OCI-LY7 (cell line): ENCODE results near the gene ACSF2. TPM values are rescaled to one million over a fixed set of nuclear protein-coding genes. Genes with fewer than 3 reads are reported as not detected.

Experiments used
- BruUV-seq: library from RNA; stranded (reverse); fragments of 400-500 nt; replicated peaks from 2 replicates; lab custom pipeline; 2021; lab: Mats Ljungman, UMichigan
- CTCF ChIA-PET: fragments of 300-600 bp; sonication (Branson Sonifier 250); formaldehyde crosslinking; loops from one replicate; lab custom pipeline; 2022; ENCODE audit warnings: antibody characterized with exemption; ENCODE audit not compliant: unreplicated experiment; lab: Charles Lee
- POLR2A ChIA-PET: fragments of 300-600 bp; sonication (Branson Sonifier 250); formaldehyde crosslinking; loops from one replicate; lab custom pipeline; 2022; ENCODE audit warnings: antibody characterized with exemption; lab: Charles Lee
- DNase-seq: peaks from one replicate; pipeline ENCODE4 v3.0.0-alpha.2; 2015; ENCODE audit warnings: low spot score
- H2AFZ ChIP-seq: fragments of 200-600 bp; sonication (generic), shearing (Covaris generic); 2 replicates; pipeline ENCODE4 v1.6.1; 2014; ENCODE audit warnings: mild to moderate bottlenecking, antibody characterized with exemption, low read length, moderate library complexity
- H3K27ac ChIP-seq: fragments of 200-600 bp; sonication (generic); 2 replicates; pipeline ENCODE4 v1.5.1; 2014; ENCODE audit warnings: mixed run types, low read depth, mild to moderate bottlenecking, moderate library complexity, low read length, inconsistent platforms; ENCODE audit not compliant: poor library complexity, severe bottlenecking
- H3K36me3 ChIP-seq: fragments of 200-600 bp; sonication (generic); 2 replicates; pipeline ENCODE4 v1.6.1; 2014; ENCODE audit warnings: mild to moderate bottlenecking, antibody characterized with exemption, low read length, moderate library complexity, mixed read lengths; ENCODE audit not compliant: insufficient read depth
- H3K4me1 ChIP-seq: fragments of 200-600 bp; sonication (generic); 2 replicates; pipeline ENCODE4 v1.5.1; 2014; ENCODE audit warnings: mild to moderate bottlenecking, low read length; ENCODE audit not compliant: insufficient read depth, poor library complexity, severe bottlenecking
- H3K4me2 ChIP-seq: fragments of 200-600 bp; sonication (generic); 2 replicates; pipeline ENCODE4 v1.6.1; 2014; ENCODE audit warnings: mild to moderate bottlenecking, low read length
- H3K4me3 ChIP-seq: fragments of 200-600 bp; sonication (generic); 2 replicates; pipeline ENCODE4 v1.5.1; 2014; ENCODE audit warnings: mild to moderate bottlenecking, low read depth, low read length; ENCODE audit not compliant: poor library complexity, severe bottlenecking
- H3K79me2 ChIP-seq: fragments of 200-600 bp; sonication (generic); 2 replicates; pipeline ENCODE4 v1.6.1; 2016; ENCODE audit warnings: low read depth, mild to moderate bottlenecking, low read length, moderate library complexity, mixed read lengths; ENCODE audit not compliant: insufficient read depth
- H3K9me2 ChIP-seq: fragments of 200-600 bp; sonication (generic); 2 replicates; pipeline ENCODE4 v1.6.1; 2016; ENCODE audit warnings: mild to moderate bottlenecking, low read length, mixed read lengths; ENCODE audit not compliant: insufficient read depth
- H3K9me3 ChIP-seq: fragments of 200-600 bp; sonication (generic); 2 replicates; pipeline ENCODE4 v1.6.1; 2014; ENCODE audit warnings: mild to moderate bottlenecking, mixed run types, low read length, mixed read lengths
- H4K20me1 ChIP-seq: fragments of 200-600 bp; sonication (generic); 2 replicates; pipeline ENCODE4 v1.6.1; 2014; ENCODE audit warnings: mild to moderate bottlenecking, antibody characterized with exemption, low read length, moderate library complexity, mixed read lengths; ENCODE audit not compliant: insufficient read depth
- CTCF ChIP-seq: fragments of 200-600 bp; sonication (generic); conservative IDR thresholded peaks from 2 replicates; pipeline ENCODE4 v1.5.1; 2014; ENCODE audit warnings: mild to moderate bottlenecking, antibody characterized with exemption, low read length, moderate library complexity, mixed read lengths
- EZH2phosphoT487 ChIP-seq: fragments of 200-600 bp; sonication (generic); IDR thresholded peaks from 2 replicates; pipeline ENCODE4 v1.6.1; 2018; ENCODE audit warnings: low read depth, borderline replicate concordance, mild to moderate bottlenecking, mixed run types, antibody characterized with exemption, low read length, moderate library complexity, mixed read lengths
- intact Hi-C: fragments of 100-400 bp; cut with micrococcal nuclease; formaldehyde crosslinking; loops from one replicate; pipeline ENCODE4 v1.10.0; 2022; ENCODE audit not compliant: unreplicated experiment
- total RNA-seq, 2 experiments: library from RNA; depleted of rRNA in 1 of 2; stranded (reverse); fragments of >200 nt in 1 of 2; shearing (Covaris generic) in 1 of 2; gene quantifications; 2 replicates each; pipeline ENCODE4 v1.2.3, GENCODE V29; 2014 to 2022

Gene ACSF2
- total RNA-seq, 2 experiments from 2014 or later, result 38.6 to 42.7 TPM

- Histone ChIP-seq H3K4me1 (peaks cover 5% of the 10 kb centered on the region), H2AFZ (no peak overlapping the region), H4K20me1 (no peaks in the 10 kb centered on the region), H3K79me2 (no peaks in the 10 kb centered on the region), H3K27ac (no peak overlapping the region), H3K36me3 (no peaks in the 10 kb centered on the region), H3K4me3 (no peak overlapping the region), H3K4me2 (no peak overlapping the region), H3K9me3 (no peaks in the 10 kb centered on the region), H3K9me2 (no peaks in the 10 kb centered on the region)
- DNase-seq, result no peak
- BruUV-seq, result no TSS peak
- ChIA-PET POLR2A (interaction anchor here (0.6 to 1.2 kb wide), 3 partner anchors 33 to 86 kb away, joined by 3 to 9 read pairs (median 5); no protein-coding TSS in a partner anchor), CTCF (no interaction called here)
- intact Hi-C loops, result no loop called here
- TF ChIP-seq EZH2phosphoT487 (no peak), CTCF (no peak)
Observed at GRCh38 chr17:50453901-50454300, 27.9 kb downstream of the ACSF2 start.

GRCh38 chr17:50457621-50458020 is 31.6 kb downstream of the ACSF2 start:
- CTCF ChIA-PET, result no interaction called here
- Histone ChIP-seq H3K9me3 (no peaks in the 10 kb centered on the region), H3K4me3 (no peak overlapping the region), H3K27ac (no peak overlapping the region), H3K4me1 (peaks cover 5% of the 10 kb centered on the region), H2AFZ (no peak overlapping the region), H3K9me2 (no peaks in the 10 kb centered on the region), H3K79me2 (no peaks in the 10 kb centered on the region), H3K4me2 (no peak overlapping the region), H4K20me1 (no peaks in the 10 kb centered on the region), H3K36me3 (no peaks in the 10 kb centered on the region)
- no TSS peak for BruUV-seq
- POLR2A ChIA-PET, result no interaction called here
- TF ChIP-seq CTCF, result no peak
- no peak for TF ChIP-seq EZH2phosphoT487
- no peak for DNase-seq
- intact Hi-C loops, result no loop called here

DNA sequence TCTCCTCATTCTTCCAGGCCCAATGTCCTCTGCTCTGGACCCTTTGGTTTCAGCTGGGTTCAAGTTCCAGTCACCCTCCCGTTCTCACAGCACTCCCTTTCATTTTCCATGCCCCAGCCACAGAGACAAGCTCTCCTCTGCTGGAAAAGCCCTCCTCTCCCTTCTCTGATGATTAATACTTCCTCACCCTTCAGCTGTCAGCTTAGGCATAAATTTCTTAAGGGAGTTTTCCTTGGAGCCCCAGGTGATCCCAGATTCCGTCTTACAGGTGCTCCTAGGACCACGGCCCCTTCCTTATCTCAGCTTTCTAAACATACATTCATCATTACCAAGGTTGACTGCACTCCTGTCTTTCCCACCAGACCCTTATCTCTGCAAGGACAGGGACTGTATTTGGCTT is 32.3 kb downstream of the ACSF2 start:
- H3K4me3 ChIP-seq, result no peak overlapping the region
- H3K36me3 ChIP-seq, result no peaks in the 10 kb centered on the region
- H3K79me2 ChIP-seq, result no peaks in the 10 kb centered on the region
- no peak overlapping the region for H2AFZ ChIP-seq
- H3K9me3 ChIP-seq, result no peaks in the 10 kb centered on the region
- peaks cover 5% of the 10 kb centered on the region for H3K4me1 ChIP-seq
- DNase-seq, result no peak
- intact Hi-C loops, result no loop called here
- no peaks in the 10 kb centered on the region for H3K9me2 ChIP-seq
- no TSS peak for BruUV-seq
- POLR2A ChIA-PET, result interaction anchor here (0.6 kb wide), 2 partner anchors 37 to 374 kb away, joined by 3 to 4 read pairs; no protein-coding TSS in a partner anchor
- no peaks in the 10 kb centered on the region for H4K20me1 ChIP-seq
- H3K4me2 ChIP-seq, result no peak overlapping the region
- H3K27ac ChIP-seq, result no peak overlapping the region
- CTCF ChIA-PET, result interaction anchor here (0.6 kb wide), 1 partner anchor 96 kb away, joined by 3 read pairs; no protein-coding TSS in a partner anchor
- no peak for TF ChIP-seq CTCF
- TF ChIP-seq EZH2phosphoT487, result no peak
